ENCODE measurements around the gene GPN2. TPM values are rescaled to one million over a fixed set of nuclear protein-coding genes. Genes with fewer than 3 reads are reported as not detected.

Gene GPN2
- total and polyA plus RNA-seq, 2 of the 4 experiments (the other 2 are of a cell fraction) = 15.4 to 22.2 TPM

DNA sequence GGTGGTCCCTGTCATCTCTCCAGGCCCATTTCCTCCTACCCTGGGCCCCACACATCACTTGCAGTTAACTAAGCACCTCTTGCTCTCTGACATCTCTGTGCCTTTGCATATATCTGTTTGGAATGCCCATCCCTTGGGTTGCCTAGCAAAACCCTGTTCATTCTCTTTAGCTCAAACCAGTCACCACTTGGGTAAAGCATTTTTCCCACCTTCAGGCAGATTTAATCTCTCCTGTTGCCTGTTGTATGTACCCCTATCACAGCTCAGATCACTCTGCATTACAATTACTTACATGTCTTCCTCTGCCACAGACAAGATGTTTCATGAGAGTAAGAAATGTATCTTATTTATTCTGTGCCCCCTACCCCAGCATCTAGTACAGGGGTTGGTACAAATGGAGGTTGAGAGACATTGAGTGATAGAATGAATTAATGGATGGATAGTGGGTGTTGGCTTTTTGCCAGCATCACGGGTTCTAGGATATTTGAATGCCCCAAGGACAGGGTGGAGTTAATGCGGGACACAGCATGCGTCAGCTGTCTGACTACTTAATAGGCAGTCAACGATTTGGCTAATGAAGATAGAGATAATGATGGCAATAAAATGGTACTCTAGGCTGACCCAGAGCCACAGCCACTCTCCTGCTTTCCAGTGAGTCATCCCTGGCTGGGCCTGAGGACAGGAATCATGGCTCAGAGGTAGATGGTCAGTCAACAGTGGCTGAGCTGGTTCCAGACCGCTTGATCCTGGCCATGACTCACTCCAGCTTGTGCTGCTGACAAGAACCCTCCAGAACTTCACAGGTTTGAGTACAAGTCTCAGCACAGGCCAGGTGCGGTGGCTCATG, 17.2 kb upstream of the GPN2 start:
- no peak overlapping the region for H3K9ac ChIP-seq (ENCODE audit: low read depth, low read length)
- in situ Hi-C loops (cut with MboI; ENCODE audit: low sequenced_read_pairs) = no loop called here

More for the DNA sequence above, 17.2 kb upstream of the GPN2 start:
- no peak overlapping the region for H2BK15ac ChIP-seq (ENCODE audit: low read depth, low read length)
- H3K4me1 ChIP-seq (ENCODE audit: control insufficient read depth, insufficient read depth, low read length) = no peaks in the 10 kb centered on the region
- no peak overlapping the region for H4K8ac ChIP-seq (ENCODE audit: low read depth in 2 of 2, low read length in 2 of 2)
- BruUV-seq (replicated peaks) = no TSS peak
- no peak overlapping the region for H2BK5ac ChIP-seq (ENCODE audit: low read depth, low read length, poor library complexity, severe bottlenecking)
- H4K5ac ChIP-seq (ENCODE audit: low read depth, low read length) = no peak overlapping the region
- no peak overlapping the region for H3K4me2 ChIP-seq (ENCODE audit: low read depth, low read length)
- H3K18ac ChIP-seq (ENCODE audit: low read depth, low read length) = no peak overlapping the region
- no peaks in the 10 kb centered on the region for H3K9me3 ChIP-seq (ENCODE audit: control insufficient read depth, insufficient read depth, low read length)
- H2BK120ac ChIP-seq (ENCODE audit: low read depth, low read length) = no peak overlapping the region
- ChIA-PET CTCF (no interaction called here), POLR2A (ENCODE audit: unreplicated experiment) (no interaction called here)
- H3K4me3 ChIP-seq (ENCODE audit: insufficient read depth, low read depth, low read length) = no peak overlapping the region
- peak; percentile 96 for ATAC-seq (ENCODE audit: low read depth)
- TF ChIP-seq FOS (IDR thresholded peaks at IDR 0.05; ENCODE audit: low read depth, low read length) = peak; percentile 75
- no peak for TF ChIP-seq USF2 (IDR thresholded peaks at IDR 0.05; ENCODE audit: low read depth, low read length)
- TF ChIP-seq RFX5 (IDR thresholded peaks at IDR 0.05; ENCODE audit: low read depth, low read length) = no peak
- TF ChIP-seq RAD21 (IDR thresholded peaks at IDR 0.05; ENCODE audit: low read length) = no peak
- no peak for TF ChIP-seq MXI1 (IDR thresholded peaks at IDR 0.05; ENCODE audit: borderline replicate concordance, low read depth, low read length)
- no peak for TF ChIP-seq MAZ (IDR thresholded peaks at IDR 0.05; ENCODE audit: borderline replicate concordance, low read depth, low read length)
- TF ChIP-seq RCOR1 (IDR thresholded peaks at IDR 0.05; ENCODE audit: insufficient replicate concordance, low read length) = peak; percentile 20
- TF ChIP-seq, protein P1, sequence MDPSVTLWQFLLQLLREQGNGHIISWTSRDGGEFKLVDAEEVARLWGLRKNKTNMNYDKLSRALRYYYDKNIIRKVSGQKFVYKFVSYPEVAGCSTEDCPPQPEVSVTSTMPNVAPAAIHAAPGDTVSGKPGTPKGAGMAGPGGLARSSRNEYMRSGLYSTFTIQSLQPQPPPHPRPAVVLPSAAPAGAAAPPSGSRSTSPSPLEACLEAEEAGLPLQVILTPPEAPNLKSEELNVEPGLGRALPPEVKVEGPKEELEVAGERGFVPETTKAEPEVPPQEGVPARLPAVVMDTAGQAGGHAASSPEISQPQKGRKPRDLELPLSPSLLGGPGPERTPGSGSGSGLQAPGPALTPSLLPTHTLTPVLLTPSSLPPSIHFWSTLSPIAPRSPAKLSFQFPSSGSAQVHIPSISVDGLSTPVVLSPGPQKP (IDR thresholded peaks at IDR 0.05; ENCODE audit: borderline replicate concordance, low read depth, low read length) = no peak
- H3K79me1 ChIP-seq (ENCODE audit: low read depth in 1 of 2, low read length in 2 of 2) = no peaks in the 10 kb centered on the region
- H2AK5ac ChIP-seq (ENCODE audit: low read depth, low read length) = no peak overlapping the region
- no peak overlapping the region for H2BK20ac ChIP-seq (ENCODE audit: low read depth, low read length)
- no peak overlapping the region for H3K14ac ChIP-seq (replicated peaks; ENCODE audit: low read depth, low read length)
- no peak overlapping the region for H4K91ac ChIP-seq (ENCODE audit: insufficient read depth, low read depth, low read length)
- peak; percentile 92 for DNase-seq
- H3K23ac ChIP-seq (ENCODE audit: low read depth, low read length) = no peak overlapping the region
- H3K27me3 ChIP-seq (ENCODE audit: control insufficient read depth, insufficient read depth, low read length) = peaks cover 10% of the 10 kb centered on the region
- no peak overlapping the region for H2AK9ac ChIP-seq (replicated peaks; ENCODE audit: low read depth, low read length, poor library complexity)
- no peaks in the 10 kb centered on the region for H3K9me1 ChIP-seq (ENCODE audit: insufficient read depth, low read length)
- H3K36me3 ChIP-seq (ENCODE audit: control insufficient read depth, insufficient read depth, low read length) = no peaks in the 10 kb centered on the region
- intact Hi-C loops (cut with micrococcal nuclease) (no loop called here), dilution Hi-C loops (cut with HindIII; ENCODE audit: low sequenced_read_pairs, unreplicated experiment) (no loop called here)
- no peak overlapping the region for H3K27ac ChIP-seq (ENCODE audit: insufficient read depth, low read length)
- H3K4ac ChIP-seq (ENCODE audit: low read depth, low read length) = no peak overlapping the region
- peak overlapping the region; percentile 56 for H2AFZ ChIP-seq (replicated peaks; ENCODE audit: low read length, poor library complexity)
- 53% methylated on average over 2 of the region's 6 CpGs; no CpG with 5 or more reads in 1 of the 2 experiments for WGBS, 2 experiments (ENCODE audit: extremely low coverage in 2 of 2, insufficient read length in 1 of 2)
- no peak overlapping the region for H3K56ac ChIP-seq (ENCODE audit: extremely low read depth, insufficient read depth, low read length)
- no peaks in the 10 kb centered on the region for H4K20me1 ChIP-seq (ENCODE audit: insufficient read depth, low read length)

Data from IMR-90 (cell line).